Retinal pigment epithelial cell (primary cell): Measurements from ENCODE around the gene CST7.
"Not testable (repeated sequence)": the region's sequence is repeated elsewhere in the genome, so short reads cannot be mapped to it uniquely, and the experiment has no call there.

Experiments used
- DNase-seq: peaks from one replicate; pipeline ENCODE4 v3.0.0-alpha.2; 2010; ENCODE audit warnings: low read depth
- H3K4me3 ChIP-seq: 2 replicates; pipeline ENCODE4 v1.5.1; 2011; ENCODE audit warnings: mild to moderate bottlenecking, low read length, control low read depth, moderate library complexity
- CTCF ChIP-seq: conservative IDR thresholded peaks from 2 replicates; pipeline ENCODE4 v1.5.1; 2011; ENCODE audit warnings: low read depth, low read length, control low read depth, inconsistent platforms

CST7 gene

GRCh38 chr20:24995741-24996448, 46.8 kb downstream of the CST7 start:
- no peak overlapping the region for H3K4me3 ChIP-seq
- no peak for TF ChIP-seq CTCF
- DNase-seq, result no peak

DNA sequence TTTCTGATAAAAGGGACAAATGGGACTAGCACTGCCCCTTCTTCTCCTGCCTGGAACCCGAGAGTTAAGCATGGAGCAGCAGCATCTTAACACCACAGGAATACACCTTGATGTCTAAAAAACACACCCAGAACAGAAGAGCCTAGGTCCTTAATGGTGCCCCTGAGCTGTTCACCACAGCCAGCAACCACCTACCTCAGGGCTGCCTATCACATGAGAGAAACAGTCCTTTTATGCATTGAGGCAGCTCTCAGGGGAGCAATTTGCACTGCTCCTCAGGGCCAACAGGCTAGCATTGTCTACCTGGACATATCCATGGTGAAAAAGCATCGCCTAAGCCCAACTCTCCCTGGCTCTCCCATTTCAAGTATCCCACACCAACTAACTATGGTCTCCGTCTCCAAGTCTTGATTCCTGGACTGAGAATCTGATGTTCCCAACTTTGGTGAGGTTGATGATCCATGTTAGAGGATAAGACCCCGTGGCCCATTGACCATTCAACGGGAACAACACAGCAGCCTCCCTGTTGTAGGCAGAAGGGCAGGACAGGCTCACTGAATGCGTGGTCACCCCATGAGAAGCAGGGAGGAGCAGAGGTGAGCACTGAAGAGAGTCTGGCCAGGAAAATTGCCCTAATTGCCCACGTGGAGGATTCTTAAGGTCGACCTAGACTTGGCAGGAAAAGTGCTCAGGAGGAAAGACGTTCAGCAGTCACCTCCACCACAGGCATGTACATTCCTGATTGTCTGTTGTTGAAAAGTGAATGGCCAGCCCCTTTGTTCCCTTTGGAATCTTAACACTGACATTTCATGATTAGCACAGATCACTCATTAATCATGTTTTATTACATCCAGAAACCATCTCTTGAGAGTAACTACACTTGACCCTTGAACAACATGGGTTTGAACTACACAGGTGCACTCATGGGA, 47.6 kb downstream of the CST7 start:
- TF ChIP-seq CTCF, result no peak
- DNase-seq, result no peak
- H3K4me3 ChIP-seq, result no peak overlapping the region

DNA sequence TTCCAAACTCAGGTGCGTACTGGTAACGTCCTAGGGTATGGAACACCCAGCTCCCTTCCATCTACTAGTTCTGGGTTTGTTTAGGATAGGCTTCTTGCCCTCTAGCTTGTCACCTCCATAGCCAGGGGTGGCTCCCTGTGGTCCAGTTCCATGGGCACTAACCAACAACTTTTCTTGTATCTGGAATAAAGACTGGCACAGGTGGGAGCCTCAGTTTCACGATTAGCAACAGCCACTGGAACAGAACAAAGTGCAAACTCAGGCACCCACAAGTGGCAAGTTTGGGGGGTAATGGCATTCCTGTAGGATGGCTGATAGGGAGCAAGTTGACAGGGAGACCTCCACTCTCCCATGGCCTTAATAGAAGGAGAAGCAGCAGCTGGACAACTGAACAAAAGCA, 49.1 kb downstream of the CST7 start:
- H3K4me3 ChIP-seq, result no peak overlapping the region
- DNase-seq, result no peak
- no peak for TF ChIP-seq CTCF

- no peak for DNase-seq
- H3K4me3 ChIP-seq, result no peak overlapping the region
- no peak for TF ChIP-seq CTCF
Observed at GRCh38 chr20:24998631-24999445, 49.8 kb downstream of the CST7 start.

DNA sequence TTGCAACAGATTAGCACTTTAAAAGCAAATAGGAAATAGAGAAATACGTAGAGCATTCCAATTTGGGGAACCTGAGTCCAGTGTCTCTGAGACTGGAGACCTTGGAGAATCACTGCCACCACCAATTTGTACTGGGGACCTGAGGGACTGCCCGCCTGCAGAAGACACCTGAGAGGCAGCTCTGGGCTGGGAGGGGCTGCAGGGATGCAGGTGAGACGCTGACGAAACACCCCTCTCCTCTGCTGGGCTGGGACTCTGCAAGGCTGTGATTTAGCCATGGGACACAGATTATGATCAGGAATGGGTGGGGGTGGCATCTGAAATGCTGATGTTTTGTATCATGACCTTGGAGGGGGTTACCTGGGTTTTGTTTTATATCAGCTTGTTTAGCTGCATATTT, 50.5 kb downstream of the CST7 start:
- no peak for DNase-seq
- no peak for TF ChIP-seq CTCF
- no peak overlapping the region for H3K4me3 ChIP-seq

DNA sequence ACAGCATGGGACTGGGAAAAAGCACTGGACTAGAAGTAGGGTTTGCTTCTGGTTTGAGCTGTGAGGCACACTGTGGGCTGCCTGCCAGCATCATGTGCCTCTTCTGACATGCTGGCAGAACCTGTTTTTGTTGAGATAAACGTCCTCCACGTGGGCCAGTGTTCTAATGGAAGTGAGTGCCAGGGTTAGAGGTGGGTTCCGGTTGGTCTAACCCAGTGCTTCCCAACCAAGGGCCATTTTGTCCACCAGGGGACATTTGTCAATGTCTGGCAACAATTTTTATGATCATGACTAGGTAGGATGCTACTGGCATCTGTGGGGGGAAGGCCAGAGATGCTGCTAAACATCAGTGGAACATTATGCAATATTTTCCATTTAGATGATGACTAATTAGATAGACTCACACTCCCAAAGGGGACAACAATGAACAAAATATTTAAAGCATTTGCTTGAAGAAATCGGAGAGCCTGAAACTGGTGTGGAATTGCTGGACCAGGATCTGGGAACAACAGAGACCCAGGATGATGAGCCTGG, 51.3 kb downstream of the CST7 start:
- no peak overlapping the region for H3K4me3 ChIP-seq
- TF ChIP-seq CTCF, result peak; percentile 11
- peak; percentile 28 for DNase-seq

DNA sequence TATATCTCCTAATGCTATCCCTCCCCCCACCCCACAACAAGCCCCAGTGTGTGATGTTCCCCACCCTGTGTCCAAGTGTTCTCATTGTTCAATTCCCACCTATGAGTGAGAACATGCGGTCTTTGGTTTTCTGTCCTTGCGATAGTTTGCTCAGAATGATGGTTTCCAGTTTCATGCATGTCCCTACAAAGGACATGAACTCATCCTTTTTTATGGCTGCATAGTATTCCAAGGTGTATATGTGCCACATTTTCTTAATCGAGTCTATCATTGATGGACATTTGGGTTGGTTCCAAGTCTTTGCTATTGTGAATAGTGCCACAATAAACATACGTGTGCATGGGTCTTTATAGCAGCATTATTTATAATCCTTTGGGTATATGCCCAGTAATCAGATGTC, 52.3 kb downstream of the CST7 start:
- H3K4me3 ChIP-seq, DNase-seq: not testable (repeated sequence)
